T follicular helper cell (primary cell): ENCODE measurements around the gene KCNE3.
A peak's percentile ranks its signal among the peaks of the same experiment; 100 is the strongest.

ENCODE experiments used
- DNase-seq: peaks from one replicate; pipeline ENCODE4 v3.0.0-alpha.2; 2020; ENCODE audit warnings: low read depth

KCNE3 gene

GRCh38 chr11:74471668-74472429 lies 4.5 kb upstream of the KCNE3 start:
- no peak for DNase-seq

- no peak for DNase-seq
Measured at GRCh38 chr11:74471037-74471436, 3.7 kb upstream of the KCNE3 start.

- DNase-seq: no peak
Measured at GRCh38 chr11:74470526-74470925, 3.2 kb upstream of the KCNE3 start.

GRCh38 chr11:74468936-74469335 lies 1.6 kb upstream of the KCNE3 start:
- no peak for DNase-seq

GRCh38 chr11:74468521-74468920 lies 1.2 kb upstream of the KCNE3 start:
- DNase-seq: no peak

GRCh38 chr11:74468058-74468457 lies 709 bp upstream of the KCNE3 start:
- DNase-seq: no peak

- no peak for DNase-seq
Measured at GRCh38 chr11:74465291-74465708, 2.0 kb downstream of the KCNE3 start.

- DNase-seq: no peak
Measured at GRCh38 chr11:74464746-74465145, 2.6 kb downstream of the KCNE3 start.

GRCh38 chr11:74463216-74463615 lies 4.1 kb downstream of the KCNE3 start:
- no peak for DNase-seq

- no peak for DNase-seq
Measured at GRCh38 chr11:74462631-74463030, 4.7 kb downstream of the KCNE3 start.

- DNase-seq: no peak
Measured at GRCh38 chr11:74462009-74462408, 5.3 kb downstream of the KCNE3 start.

- no peak for DNase-seq
Measured at GRCh38 chr11:74460481-74461154, 6.7 kb downstream of the KCNE3 start.

GRCh38 chr11:74460065-74460464 lies 7.3 kb downstream of the KCNE3 start:
- no peak for DNase-seq

- no peak for DNase-seq
Measured at GRCh38 chr11:74459584-74459983, 7.8 kb downstream of the KCNE3 start.

GRCh38 chr11:74457356-74457755 lies 10.0 kb downstream of the KCNE3 start:
- no peak for DNase-seq

GRCh38 chr11:74453373-74453975 lies 13.9 kb downstream of the KCNE3 start:
- DNase-seq: peak; percentile 38

GRCh38 chr11:74452366-74452765 lies 15.0 kb downstream of the KCNE3 start:
- no peak for DNase-seq

- DNase-seq: no peak
Measured at GRCh38 chr11:74450318-74450717, 17.0 kb downstream of the KCNE3 start.

GRCh38 chr11:74449369-74449931 lies 17.9 kb downstream of the KCNE3 start:
- DNase-seq: peak; percentile 14

- no peak for DNase-seq
Measured at GRCh38 chr11:74447720-74448119, 19.6 kb downstream of the KCNE3 start.

- no peak for DNase-seq
Measured at GRCh38 chr11:74446532-74446938, 20.8 kb downstream of the KCNE3 start.

- DNase-seq: no peak
Measured at GRCh38 chr11:74444173-74444826, 23.0 kb downstream of the KCNE3 start.
